B cell (primary cell): Measurements from ENCODE around the gene OGDHL. TPM values are rescaled to one million over a fixed set of nuclear protein-coding genes. Genes with fewer than 3 reads are reported as not detected.

ENCODE experiments used
- ATAC-seq: fragments of 200-7000 bp; cut with Tn5 transposase; one replicate; pipeline ENCODE4 v1.10.0; 2021; ENCODE audit warnings: low read depth, mild to moderate bottlenecking, moderate number of reproducible peaks, moderate library complexity
- CTCF ChIA-PET: fragments of 350-600 bp; sonication (Branson Sonifier 250); formaldehyde crosslinking; loops from one replicate; lab custom pipeline; 2021; ENCODE audit warnings: antibody characterized with exemption, inconsistent platforms; lab: Charles Lee
- POLR2A ChIA-PET: fragments of 350-600 bp; sonication (Branson Sonifier 250); formaldehyde crosslinking; loops from one replicate; lab custom pipeline; 2021; ENCODE audit warnings: antibody characterized with exemption; lab: Charles Lee
- DNase-seq: peaks from one replicate; pipeline ENCODE4 v3.0.0; 2013
- H2AFZ ChIP-seq: 2 replicates; pipeline ENCODE4 v1.6.1; 2012; ENCODE audit warnings: mild to moderate bottlenecking, low read depth, low read length; ENCODE audit not compliant: insufficient read depth, poor library complexity, severe bottlenecking
- H3K27ac ChIP-seq, 2 donors: 1 replicate in 1 of 2; 2 replicates in 1 of 2; pipeline ENCODE4 v1.5.1; 2012 to 2013; ENCODE audit warnings: low read length in 2 of 2, mild to moderate bottlenecking in 2 of 2, moderate library complexity in 1 of 2
- H3K27me3 ChIP-seq, 4 experiments: fragments of 200-600 bp in 1 of 4; sonication (generic) in 1 of 4; replicated peaks in 1 of 4; 1 replicate in 2 of 4; 2 replicates in 2 of 4; pipeline versions ENCODE4 v1.6.1 to v1.7.0; 2013 to 2016; ENCODE audit warnings: low read length in 3 of 4, mild to moderate bottlenecking in 2 of 4, mixed read lengths in 1 of 4, moderate library complexity in 1 of 4; ENCODE audit not compliant: insufficient read depth in 4 of 4, control insufficient read depth in 3 of 4; ENCODE audit errors: control extremely low read depth in 1 of 4
- H3K36me3 ChIP-seq, 2 experiments: replicated peaks in 1 of 2; 1 replicate in 1 of 2; 2 replicates in 1 of 2; pipeline versions ENCODE4 v1.6.1 to v1.7.1; 2013; ENCODE audit warnings: low read length in 1 of 2; ENCODE audit not compliant: insufficient read depth in 2 of 2, control insufficient read depth in 1 of 2; ENCODE audit errors: control extremely low read depth in 1 of 2, extremely low read depth in 1 of 2
- H3K4me1 ChIP-seq, 2 donors: fragments of 200-600 bp in 1 of 2; sonication (generic) in 1 of 2; 1 replicate in 1 of 2; 2 replicates in 1 of 2; pipeline versions ENCODE4 v1.5.1 to v1.6.1; 2013 to 2017; ENCODE audit warnings: low read length in 2 of 2; ENCODE audit not compliant: control insufficient read depth in 2 of 2, insufficient read depth in 2 of 2
- H3K4me2 ChIP-seq: replicated peaks from 2 replicates; pipeline ENCODE3; 2012; ENCODE audit warnings: mild to moderate bottlenecking, low read depth, low read length; ENCODE audit not compliant: poor library complexity, severe bottlenecking
- H3K4me3 ChIP-seq, 5 experiments: fragments of 200-600 bp in 1 of 5; sonication (generic) in 1 of 5; 1 replicate in 3 of 5; 2 replicates in 2 of 5; pipeline versions ENCODE4 v1.5.1 to v1.7.0; 2011 to 2016; ENCODE audit warnings: low read length in 4 of 5, mild to moderate bottlenecking in 4 of 5, low read depth in 2 of 5, control low read depth in 1 of 5, moderate library complexity in 1 of 5; ENCODE audit not compliant: insufficient read depth in 1 of 5; ENCODE audit errors: control extremely low read depth in 1 of 5, extremely low read depth in 1 of 5
- H3K79me2 ChIP-seq: fragments of 200-600 bp; sonication (generic); one replicate; pipeline ENCODE4 v1.6.0; 2016; ENCODE audit warnings: low read length; ENCODE audit not compliant: control insufficient read depth, insufficient read depth
- H3K9ac ChIP-seq: fragments of 200-600 bp; sonication (generic); 2 replicates; pipeline ENCODE4 v1.6.1; 2017; ENCODE audit warnings: mild to moderate bottlenecking, low read length, moderate library complexity
- H3K9me3 ChIP-seq, 3 donors: one replicate each; pipeline versions ENCODE4 v1.6.1 to v1.7.1; 2013; ENCODE audit warnings: low read length in 2 of 3; ENCODE audit not compliant: control insufficient read depth in 2 of 3, insufficient read depth in 1 of 3; ENCODE audit errors: control extremely low read depth in 1 of 3
- H4K20me1 ChIP-seq: 2 replicates; pipeline ENCODE4 v1.6.0; 2012; ENCODE audit warnings: mild to moderate bottlenecking, low read length; ENCODE audit not compliant: insufficient read depth, control insufficient read depth, poor library complexity, severe bottlenecking
- H3K27ac Mint-ChIP-seq: one replicate; pipeline ENCODE4 v1.8.0; 2021; ENCODE audit warnings: mixed read lengths
- H3K27me3 Mint-ChIP-seq: one replicate; pipeline ENCODE4 v1.8.0; 2021; ENCODE audit warnings: mixed read lengths
- H3K4me1 Mint-ChIP-seq: one replicate; pipeline ENCODE4 v1.8.0; 2021; ENCODE audit warnings: mixed read lengths
- H3K4me3 Mint-ChIP-seq: one replicate; pipeline ENCODE4 v1.8.0; 2021; ENCODE audit warnings: mixed read lengths
- H3K9me3 Mint-ChIP-seq: one replicate; pipeline ENCODE4 v1.8.0; 2022; ENCODE audit warnings: mixed read lengths; ENCODE audit not compliant: insufficient read depth
- CTCF ChIP-seq: fragments of 200-600 bp; IDR thresholded peaks from one replicate; pipeline ENCODE4 v1.8.0; 2022; ENCODE audit warnings: antibody characterized with exemption, mild to moderate bottlenecking
- EZH2 ChIP-seq: IDR thresholded peaks from 2 replicates; pipeline ENCODE4 v1.6.1; 2012; ENCODE audit warnings: borderline replicate concordance, low read depth, mild to moderate bottlenecking, moderate library complexity, low read length; ENCODE audit not compliant: insufficient read depth, poor library complexity, severe bottlenecking
- WGBS: methylation state at CpG from one replicate; pipeline ENCODE4 v1.1.5; 2013; ENCODE audit warnings: missing lambda C conversion rate; ENCODE audit not compliant: insufficient coverage; 5-methylcytosine and 5-hydroxymethylcytosine counted together
- intact Hi-C: fragments of 100-400 bp; cut with micrococcal nuclease; formaldehyde crosslinking; loops from one replicate; pipeline ENCODE4 v1.10.0; 2022
- polyA plus RNA-seq: library from polyadenylated mRNA; depleted of rRNA; stranded (reverse); fragments of >200 nt; gene quantifications from 2 replicates; pipeline ENCODE4 v1.2.3, GENCODE V29; 2012
- total RNA-seq, 2 donors: library from RNA; stranded (reverse); fragments of 120-200 nt in 1 of 2; gene quantifications; 1 replicate in 1 of 2; 2 replicates in 1 of 2; pipeline versions ENCODE4 v1.2.3 to v1.2.4, GENCODE V29; 2013 to 2022

Gene OGDHL
- total and polyA plus RNA-seq, 2 donors (not counting 1 experiment from before 2014, with no cell fraction given): not detected

DNA sequence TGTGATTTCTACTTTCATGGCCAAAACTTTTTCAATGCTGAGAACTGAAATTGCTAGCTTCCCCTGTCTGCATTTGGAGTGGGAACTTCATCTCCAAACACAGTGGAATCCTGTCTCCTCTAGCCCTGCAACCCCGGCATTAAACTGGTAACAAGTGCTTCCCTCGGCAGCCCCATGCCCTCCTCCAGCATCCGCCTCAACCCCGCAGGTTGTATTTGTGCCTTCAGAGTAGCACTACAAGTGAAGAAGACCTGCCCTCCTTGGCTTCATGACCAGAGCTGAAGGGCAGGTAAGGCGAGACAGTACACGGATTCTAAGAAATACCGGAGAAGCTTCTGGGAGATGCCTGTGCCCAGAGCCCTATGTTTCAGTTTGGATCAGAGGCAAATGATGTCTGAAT is 65.8 kb downstream of the OGDHL start:
- Mint-ChIP-seq H3K4me1 (no peaks in the 10 kb centered on the region), H3K9me3 (no peaks in the 10 kb centered on the region), H3K27me3 (peaks cover 33% of the 10 kb centered on the region), H3K27ac (no peak overlapping the region), H3K4me3 (no peak overlapping the region)
- WGBS: 69% methylated on average over 7 of the region's 7 CpGs
- Histone ChIP-seq H2AFZ (no peak overlapping the region), H3K4me1 (no peaks in the 10 kb centered on the region), H3K4me3 (no peak overlapping the region), H3K27me3 (peaks cover 0 to 14% (median under 1%) of the 10 kb centered on the region in 4 experiments), H4K20me1 (no peaks in the 10 kb centered on the region), H3K79me2 (no peaks in the 10 kb centered on the region), H3K9me3 (peaks cover 0 to 3% (median 0%) of the 10 kb centered on the region in 3 donors), H3K36me3 (no peaks in the 10 kb centered on the region), H3K9ac (no peak overlapping the region), H3K27ac (no peak overlapping the region), H3K4me2 (no peak overlapping the region)
- no peak for TF ChIP-seq EZH2
- no peak for TF ChIP-seq CTCF
- ATAC-seq (no peak), DNase-seq (no peak)
- ChIA-PET POLR2A (no interaction called here), CTCF (no interaction called here)
- intact Hi-C loops: no loop called here

DNA sequence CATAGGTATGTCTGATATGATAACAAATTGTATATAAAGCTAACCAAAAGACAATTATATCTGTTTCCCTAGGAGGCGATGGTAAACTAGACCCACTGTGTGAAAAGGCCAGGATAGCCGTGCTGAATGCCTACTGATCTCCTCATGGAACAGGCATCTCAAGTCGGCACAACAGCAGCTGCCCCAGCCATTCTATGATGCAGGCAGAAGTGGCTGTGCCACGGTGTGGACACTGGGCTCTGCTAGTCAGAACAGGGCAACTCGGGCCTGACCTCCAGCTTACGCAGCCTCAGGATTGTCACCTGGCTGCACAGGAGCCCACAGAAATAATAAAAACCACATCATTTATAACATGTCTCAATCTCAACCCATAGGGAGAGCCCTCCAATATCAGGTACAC is 67.7 kb downstream of the OGDHL start:
- TF ChIP-seq EZH2 (no peak), CTCF (no peak)
- ChIA-PET CTCF (no interaction called here), POLR2A (no interaction called here)
- Histone ChIP-seq H3K4me2 (no peak overlapping the region), H3K79me2 (no peaks in the 10 kb centered on the region), H3K9me3 (peaks cover 0 to 3% (median 0%) of the 10 kb centered on the region in 3 donors), H3K36me3 (no peaks in the 10 kb centered on the region), H3K4me3 (no peak overlapping the region), H4K20me1 (no peaks in the 10 kb centered on the region), H3K27me3 (peaks cover 0 to 21% (median 5%) of the 10 kb centered on the region in 4 experiments), H3K9ac (no peak overlapping the region), H3K27ac (no peak overlapping the region), H2AFZ (no peak overlapping the region), H3K4me1 (no peaks in the 10 kb centered on the region)
- Mint-ChIP-seq H3K27me3 (peaks cover 39% of the 10 kb centered on the region), H3K27ac (no peak overlapping the region), H3K4me1 (no peaks in the 10 kb centered on the region), H3K9me3 (no peaks in the 10 kb centered on the region), H3K4me3 (no peak overlapping the region)
- intact Hi-C loops: no loop called here
- WGBS: 84% methylated on average over 6 of the region's 6 CpGs
- no peak for ATAC-seq
- no peak for DNase-seq
